Measurements from ENCODE around the gene CPNE9.

The CPNE9 gene

DNA sequence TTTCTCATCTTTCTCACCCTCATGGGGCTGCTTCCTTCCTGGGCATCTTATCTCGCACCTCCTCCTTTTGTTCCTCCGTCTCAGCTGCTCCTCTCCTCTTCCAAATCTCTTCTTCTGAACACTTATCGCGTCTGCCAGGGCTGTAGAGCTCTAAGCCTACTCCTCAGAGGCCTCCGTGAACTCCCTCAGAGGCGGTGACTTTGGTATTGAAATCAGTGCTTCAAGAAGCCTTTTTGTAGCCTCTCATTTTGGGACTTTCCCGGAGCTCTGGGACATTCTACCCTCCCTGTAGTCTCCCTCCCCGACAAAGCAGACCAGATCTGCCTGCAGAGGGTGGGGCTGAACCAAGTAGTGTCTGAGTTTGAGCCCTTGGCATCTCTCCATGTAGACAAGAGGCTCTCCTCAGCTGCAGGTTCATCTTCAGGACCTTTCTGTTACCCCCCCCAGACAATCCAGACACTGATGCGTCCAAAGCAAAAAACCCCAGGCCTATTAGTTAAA, 17.5 kb upstream of the CPNE9 start:
- FAIRE-seq (no peak), DNase-seq (ENCODE audit: insufficient read length, low spot score) (no peak)
- TF ChIP-seq SPI1 (IDR thresholded peaks at IDR 0.05; ENCODE audit: low read depth, low read length) (no peak), POLR2A (IDR thresholded peaks at IDR 0.05; ENCODE audit: low read depth, low read length) (no peak), PAX5 (IDR thresholded peaks at IDR 0.05; ENCODE audit: insufficient read depth, low read length, severe bottlenecking) (no peak), POU2F2 (IDR thresholded peaks at IDR 0.05; ENCODE audit: low read depth, low read length) (no peak), TAF1 (IDR thresholded peaks at IDR 0.05; ENCODE audit: low read depth, low read length) (no peak), POLR2AphosphoS5 (IDR thresholded peaks at IDR 0.05; ENCODE audit: low read depth, low read length) (no peak)

DNA sequence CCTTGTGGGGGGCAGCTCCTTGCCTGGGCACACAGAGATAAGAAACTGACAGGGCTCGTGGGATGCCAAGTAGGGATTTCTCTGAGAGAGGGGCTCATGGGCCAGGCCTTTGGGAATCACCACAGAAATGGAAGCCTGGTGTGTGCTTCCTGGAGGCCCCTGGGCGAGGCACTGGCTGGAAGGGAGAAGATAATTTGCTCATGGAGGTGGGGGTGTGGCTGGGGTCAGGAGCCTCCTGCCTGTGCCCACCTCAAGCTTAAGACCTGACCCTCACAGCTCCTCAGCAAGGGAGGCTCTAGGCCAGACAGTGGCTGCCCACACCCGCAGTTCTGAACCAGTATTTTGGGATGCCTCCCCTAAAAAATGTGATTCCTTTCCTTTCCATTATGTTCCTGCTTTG, 16.9 kb upstream of the CPNE9 start:
- TF ChIP-seq PAX5 (IDR thresholded peaks at IDR 0.05; ENCODE audit: insufficient read depth, low read length, severe bottlenecking) (no peak), POLR2A (IDR thresholded peaks at IDR 0.05; ENCODE audit: low read depth, low read length) (no peak)
- FAIRE-seq, result no peak
- DNase-seq (ENCODE audit: insufficient read length, low spot score), result no peak

DNA sequence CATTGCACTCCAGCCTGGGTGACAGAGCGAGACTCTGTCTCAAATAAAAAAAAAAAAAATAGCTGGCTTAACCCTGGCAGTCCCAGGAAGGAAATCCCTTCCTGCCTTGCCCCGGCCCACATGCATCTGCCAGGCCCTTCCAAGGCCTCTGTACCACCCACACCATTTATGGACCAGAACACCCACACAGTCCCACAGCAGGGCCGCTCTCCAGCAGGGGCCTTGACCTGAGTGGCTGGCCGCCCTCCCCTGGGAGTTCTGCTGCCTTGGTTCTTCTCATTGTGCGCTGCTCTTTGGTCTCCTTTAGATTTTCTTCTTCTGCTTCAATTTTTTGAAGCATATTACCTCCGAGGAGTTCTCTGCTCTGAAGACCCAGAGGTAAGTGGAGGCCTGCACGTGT, 16.1 kb upstream of the CPNE9 start:
- TF ChIP-seq POU2F2 (IDR thresholded peaks at IDR 0.05; ENCODE audit: low read depth, low read length) (no peak), POLR2AphosphoS5 (IDR thresholded peaks at IDR 0.05; ENCODE audit: low read depth, low read length) (no peak), SPI1 (IDR thresholded peaks at IDR 0.05; ENCODE audit: low read depth, low read length) (no peak), TAF1 (IDR thresholded peaks at IDR 0.05; ENCODE audit: low read depth, low read length) (no peak)
- FAIRE-seq, result no peak
- DNase-seq (ENCODE audit: insufficient read length, low spot score), result no peak

DNA sequence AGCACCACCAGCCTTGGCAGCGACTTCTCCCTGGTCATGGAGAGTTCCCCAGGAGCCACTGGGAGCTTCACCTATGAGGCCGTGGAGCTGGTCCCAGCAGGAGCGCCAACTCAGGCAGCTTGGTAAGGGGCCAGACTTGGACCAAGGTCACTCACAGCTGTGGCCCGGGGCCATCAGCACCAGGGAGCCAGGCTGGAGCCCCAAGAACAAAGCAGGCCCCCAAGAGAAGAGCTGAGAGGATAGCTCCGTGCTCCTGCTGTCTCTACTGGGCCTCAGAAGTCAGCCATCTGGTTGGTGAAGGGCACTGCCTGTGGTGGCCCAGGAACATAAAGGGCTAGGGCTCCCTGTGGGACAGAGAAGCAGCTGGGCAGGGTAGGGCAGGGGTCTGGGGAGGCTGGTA, 14.7 kb upstream of the CPNE9 start:
- no peak for DNase-seq (ENCODE audit: insufficient read length, low spot score)
- TF ChIP-seq POLR2AphosphoS5 (IDR thresholded peaks at IDR 0.05; ENCODE audit: low read depth, low read length) (no peak), TAF1 (IDR thresholded peaks at IDR 0.05; ENCODE audit: low read depth, low read length) (no peak), PAX5 (IDR thresholded peaks at IDR 0.05; ENCODE audit: insufficient read depth, low read length, severe bottlenecking) (no peak), POLR2A (IDR thresholded peaks at IDR 0.05; ENCODE audit: low read depth, low read length) (no peak), SPI1 (IDR thresholded peaks at IDR 0.05; ENCODE audit: low read depth, low read length) (no peak), POU2F2 (IDR thresholded peaks at IDR 0.05; ENCODE audit: low read depth, low read length) (no peak)
- no peak for FAIRE-seq

DNA sequence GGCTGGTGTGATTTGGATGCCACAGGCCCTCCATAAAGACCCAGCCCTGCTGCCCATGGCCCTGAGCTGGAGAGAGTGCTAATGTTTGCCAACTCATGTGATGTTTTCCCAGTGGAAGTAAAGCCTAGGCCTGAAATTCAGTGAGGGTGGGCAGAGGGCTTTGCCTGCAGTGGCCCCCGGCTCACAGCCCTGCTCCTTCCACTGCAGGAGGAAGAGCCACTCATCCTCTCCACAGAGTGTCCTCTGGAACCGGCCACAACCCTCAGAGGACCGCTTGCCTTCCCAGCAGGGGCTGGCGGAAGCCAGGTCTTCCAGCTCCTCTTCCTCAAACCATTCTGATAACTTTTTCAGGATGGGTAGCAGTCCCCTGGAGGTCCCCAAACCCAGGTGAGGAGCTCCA, 13.9 kb upstream of the CPNE9 start:
- no peak for DNase-seq (ENCODE audit: insufficient read length, low spot score)
- no peak for TF ChIP-seq POLR2AphosphoS5 (IDR thresholded peaks at IDR 0.05; ENCODE audit: low read depth, low read length)
- no peak for TF ChIP-seq POLR2A (IDR thresholded peaks at IDR 0.05; ENCODE audit: low read depth, low read length)
- no peak for FAIRE-seq

DNA sequence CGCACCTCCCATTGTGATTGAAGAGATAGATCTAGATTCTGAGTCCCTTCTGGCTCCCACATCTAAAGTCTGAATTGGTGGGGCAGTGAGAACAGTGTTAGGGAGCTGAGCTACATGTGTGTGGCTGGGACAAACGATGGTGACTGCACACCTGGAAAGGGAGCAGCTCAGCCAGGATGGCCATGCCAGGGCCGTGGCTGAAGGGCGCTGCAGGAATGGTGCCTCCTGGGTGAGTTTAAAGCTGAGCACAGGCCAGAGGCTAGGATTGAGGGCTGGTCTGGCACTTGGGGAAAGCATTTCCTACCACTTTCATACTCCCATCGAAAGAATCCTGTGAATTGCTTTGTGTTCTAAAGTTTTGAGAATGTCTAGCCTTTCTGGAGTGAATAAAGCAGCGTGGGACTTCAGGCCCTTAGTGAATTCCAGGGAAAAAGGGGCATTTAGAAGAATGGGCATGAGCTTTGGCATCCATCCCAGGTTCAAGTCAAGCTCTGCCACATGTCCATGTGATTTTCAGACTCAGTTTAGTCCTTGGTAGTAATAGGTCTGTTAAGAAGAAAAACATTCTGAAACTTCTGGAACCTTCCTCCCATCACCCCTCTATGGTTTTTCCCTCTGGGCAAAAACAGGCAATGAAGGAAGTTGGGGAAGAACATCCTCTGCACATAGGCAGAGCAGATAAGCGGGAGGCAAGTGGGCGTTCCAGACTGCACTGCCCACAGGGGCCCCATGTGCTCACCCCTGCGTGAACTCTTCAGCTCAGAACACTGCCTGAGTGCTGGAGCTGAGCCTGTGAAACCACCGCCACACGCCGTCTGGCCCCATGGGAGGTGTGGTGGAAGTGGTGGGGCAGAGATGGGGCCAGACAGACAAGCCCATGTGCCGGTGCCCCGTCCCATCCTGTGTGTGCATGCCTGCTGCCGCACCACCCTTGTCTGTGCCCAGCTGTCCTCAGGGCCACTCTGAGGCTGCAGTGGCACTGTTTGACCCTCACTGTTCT, 12.9 kb upstream of the CPNE9 start:
- TF ChIP-seq SPI1 (IDR thresholded peaks at IDR 0.05; ENCODE audit: low read depth, low read length), result no peak
- no peak for TF ChIP-seq POLR2A (IDR thresholded peaks at IDR 0.05; ENCODE audit: low read depth, low read length)
- TF ChIP-seq POLR2AphosphoS5 (IDR thresholded peaks at IDR 0.05; ENCODE audit: low read depth, low read length), result peak; percentile 69; the same call in 1 of the 2 replicates
- no peak for TF ChIP-seq POU2F2 (IDR thresholded peaks at IDR 0.05; ENCODE audit: low read depth, low read length)
- TF ChIP-seq PAX5 (IDR thresholded peaks at IDR 0.05; ENCODE audit: insufficient read depth, low read length, severe bottlenecking), result peak; percentile 61
- FAIRE-seq (peak; percentile 78), DNase-seq (ENCODE audit: insufficient read length, low spot score) (peak; percentile 68)

DNA sequence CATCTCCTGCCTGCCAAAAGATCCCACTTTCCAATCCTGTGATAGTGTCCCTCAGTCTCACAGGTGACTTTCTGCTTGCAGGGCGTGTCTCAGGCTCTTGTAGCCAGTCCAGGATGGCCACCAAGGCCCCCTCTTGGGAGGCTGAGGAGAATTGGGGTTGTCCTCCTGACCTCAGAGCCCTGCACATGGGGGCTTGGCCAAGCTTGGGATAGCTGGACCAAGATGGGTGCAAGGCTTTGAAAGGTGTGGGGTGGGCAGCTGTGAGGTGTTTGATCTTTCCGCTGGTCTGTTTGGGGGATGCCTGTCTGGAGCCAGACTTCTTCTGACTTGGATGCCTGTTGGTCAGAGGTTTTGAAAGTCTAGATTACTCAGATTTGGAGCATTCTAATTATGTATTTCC, 12.0 kb upstream of the CPNE9 start:
- FAIRE-seq (no peak), DNase-seq (ENCODE audit: insufficient read length, low spot score) (no peak)
- TF ChIP-seq TAF1 (IDR thresholded peaks at IDR 0.05; ENCODE audit: low read depth, low read length) (no peak), POU2F2 (IDR thresholded peaks at IDR 0.05; ENCODE audit: low read depth, low read length) (no peak), SPI1 (IDR thresholded peaks at IDR 0.05; ENCODE audit: low read depth, low read length) (no peak), POLR2AphosphoS5 (IDR thresholded peaks at IDR 0.05; ENCODE audit: low read depth, low read length) (no peak), POLR2A (IDR thresholded peaks at IDR 0.05; ENCODE audit: low read depth, low read length) (no peak)

DNA sequence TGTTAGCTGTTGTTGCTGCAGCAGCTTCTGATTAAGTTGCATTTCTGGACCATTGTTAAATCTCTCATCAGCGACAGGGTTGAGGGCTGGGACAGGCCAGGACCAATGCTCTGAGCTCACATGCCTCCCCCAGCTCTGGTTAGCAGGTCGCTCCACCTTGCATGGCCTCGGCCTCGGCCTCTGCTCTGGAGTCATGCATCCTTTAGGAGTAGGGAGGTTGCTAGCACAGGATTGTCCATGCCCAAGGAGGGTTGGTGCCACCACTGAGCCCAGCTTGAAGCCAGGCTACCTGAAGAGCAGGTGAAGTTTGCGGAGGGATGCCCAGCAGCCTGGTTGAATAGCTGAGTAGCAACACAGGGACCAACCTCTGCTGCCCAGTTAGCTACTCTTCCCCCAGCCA, 11.2 kb upstream of the CPNE9 start:
- no peak for DNase-seq (ENCODE audit: insufficient read length, low spot score)
- FAIRE-seq, result no peak
- TF ChIP-seq PAX5 (IDR thresholded peaks at IDR 0.05; ENCODE audit: insufficient read depth, low read length, severe bottlenecking) (no peak), SPI1 (IDR thresholded peaks at IDR 0.05; ENCODE audit: low read depth, low read length) (no peak), TAF1 (IDR thresholded peaks at IDR 0.05; ENCODE audit: low read depth, low read length) (no peak), POLR2AphosphoS5 (IDR thresholded peaks at IDR 0.05; ENCODE audit: low read depth, low read length) (no peak), POU2F2 (IDR thresholded peaks at IDR 0.05; ENCODE audit: low read depth, low read length) (no peak)

DNA sequence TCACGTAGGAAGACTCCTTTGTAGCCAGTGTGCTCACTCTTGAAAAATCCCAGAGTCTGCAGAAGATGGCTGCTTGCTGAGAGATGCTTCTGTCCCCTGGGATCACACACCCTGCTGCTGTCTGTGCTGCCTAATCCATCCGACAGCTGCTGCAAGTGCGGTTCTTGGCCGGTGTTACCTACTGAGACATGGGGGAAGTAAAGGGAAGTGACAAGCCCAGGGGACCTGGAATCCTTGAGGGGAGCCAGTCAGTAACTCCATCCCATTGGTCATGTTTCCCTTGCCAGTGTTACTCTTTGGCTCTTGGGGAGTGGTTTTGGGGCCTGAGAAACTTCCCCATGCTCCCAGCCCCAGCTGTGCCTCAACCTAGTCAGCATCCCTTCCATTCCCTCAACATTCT, 8.3 kb upstream of the CPNE9 start:
- TF ChIP-seq POU2F2 (IDR thresholded peaks at IDR 0.05; ENCODE audit: low read depth, low read length) (no peak), POLR2A (IDR thresholded peaks at IDR 0.05; ENCODE audit: low read depth, low read length) (no peak), SPI1 (IDR thresholded peaks at IDR 0.05; ENCODE audit: low read depth, low read length) (no peak), PAX5 (IDR thresholded peaks at IDR 0.05; ENCODE audit: insufficient read depth, low read length, severe bottlenecking) (no peak), TAF1 (IDR thresholded peaks at IDR 0.05; ENCODE audit: low read depth, low read length) (no peak), POLR2AphosphoS5 (IDR thresholded peaks at IDR 0.05; ENCODE audit: low read depth, low read length) (no peak)
- DNase-seq (ENCODE audit: insufficient read length, low spot score), result no peak
- FAIRE-seq, result no peak

DNA sequence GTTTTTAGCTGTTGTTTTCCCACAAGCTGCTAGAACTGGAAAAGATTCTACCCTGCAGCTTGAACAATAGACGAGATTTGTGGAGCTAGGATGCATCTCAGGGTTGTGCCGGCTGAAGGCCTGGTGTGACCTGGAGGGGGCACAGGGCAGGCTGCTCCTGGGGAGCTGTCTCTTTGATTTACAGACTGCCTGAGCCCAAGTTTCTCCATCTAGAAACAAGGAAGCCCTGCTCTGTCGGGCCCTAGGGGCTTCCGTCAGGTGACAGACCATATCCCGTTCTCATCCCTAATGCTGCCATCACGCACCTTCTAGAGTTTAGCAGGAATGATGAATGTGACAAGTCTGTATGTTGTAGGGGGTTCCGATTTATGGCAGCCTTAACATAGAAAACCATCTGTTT, 7.9 kb upstream of the CPNE9 start:
- FAIRE-seq, result no peak
- DNase-seq (ENCODE audit: insufficient read length, low spot score), result no peak
- no peak for TF ChIP-seq POLR2A (IDR thresholded peaks at IDR 0.05; ENCODE audit: low read depth, low read length)
- TF ChIP-seq POLR2AphosphoS5 (IDR thresholded peaks at IDR 0.05; ENCODE audit: low read depth, low read length), result no peak
- TF ChIP-seq SPI1 (IDR thresholded peaks at IDR 0.05; ENCODE audit: low read depth, low read length), result no peak
- no peak for TF ChIP-seq TAF1 (IDR thresholded peaks at IDR 0.05; ENCODE audit: low read depth, low read length)
- TF ChIP-seq PAX5 (IDR thresholded peaks at IDR 0.05; ENCODE audit: insufficient read depth, low read length, severe bottlenecking), result no peak
- TF ChIP-seq POU2F2 (IDR thresholded peaks at IDR 0.05; ENCODE audit: low read depth, low read length), result no peak
